IMR-90 (cell line): ENCODE data around the gene PRKAG1. TPM values are rescaled to one million over a fixed set of nuclear protein-coding genes. Genes with fewer than 3 reads are reported as not detected.

Source experiments
- ATAC-seq: fragments of 200-7000 bp; cut with Tn5 transposase; 2 replicates; pipeline ENCODE4 v1.9.1; 2020; ENCODE audit warnings: low read depth, mild to moderate bottlenecking, moderate library complexity
- BruUV-seq: library from RNA; stranded (reverse); fragments of 400-500 nt; replicated peaks from 2 replicates; lab custom pipeline; 2021; lab: Mats Ljungman, UMichigan
- CTCF ChIA-PET: fragments of 300-600 bp; formaldehyde crosslinking; extraction: SDS; loops from one replicate; lab custom pipeline; 2021; ENCODE audit warnings: antibody characterized with exemption; lab: Yijun Ruan, JAX
- POLR2A ChIA-PET: fragments of 300-600 bp; sonication (Branson Sonifier 250); formaldehyde crosslinking; loops from one replicate; lab custom pipeline; 2022; ENCODE audit warnings: antibody characterized with exemption; ENCODE audit not compliant: unreplicated experiment; lab: Charles Lee
- DNase-seq: peaks from one replicate; pipeline ENCODE4 v3.0.0; 2013
- H2AFZ ChIP-seq: replicated peaks from 2 replicates; pipeline ENCODE3; 2013; ENCODE audit warnings: low read length, mild to moderate bottlenecking; ENCODE audit not compliant: poor library complexity
- H2AK5ac ChIP-seq: 2 replicates; pipeline ENCODE4 v1.6.1; 2013; ENCODE audit warnings: low read depth, low read length, inconsistent platforms
- H2AK9ac ChIP-seq: replicated peaks from 2 replicates; pipeline ENCODE3; 2013; ENCODE audit warnings: mild to moderate bottlenecking, low read depth, low read length, moderate library complexity; ENCODE audit not compliant: poor library complexity
- H2BK120ac ChIP-seq: 2 replicates; pipeline ENCODE4 v1.6.1; 2013; ENCODE audit warnings: low read depth, low read length, inconsistent platforms
- H2BK15ac ChIP-seq: 3 replicates; pipeline ENCODE4 v1.6.1; 2013; ENCODE audit warnings: low read depth, low read length, inconsistent platforms
- H2BK20ac ChIP-seq: 2 replicates; pipeline ENCODE4 v1.6.1; 2013; ENCODE audit warnings: low read depth, mild to moderate bottlenecking, inconsistent platforms, low read length, moderate library complexity
- H2BK5ac ChIP-seq: 2 replicates; pipeline ENCODE4 v1.6.1; 2013; ENCODE audit warnings: mild to moderate bottlenecking, low read depth, low read length, inconsistent platforms; ENCODE audit not compliant: poor library complexity, severe bottlenecking
- H3K14ac ChIP-seq: replicated peaks from 2 replicates; pipeline ENCODE4 v1.6.1; 2013; ENCODE audit warnings: low read depth, low read length, inconsistent platforms
- H3K18ac ChIP-seq: 2 replicates; pipeline ENCODE4 v1.6.1; 2013; ENCODE audit warnings: low read depth, low read length, control low read depth
- H3K23ac ChIP-seq: 2 replicates; pipeline ENCODE4 v1.6.1; 2013; ENCODE audit warnings: low read depth, low read length, inconsistent platforms
- H3K27ac ChIP-seq: 2 replicates; pipeline ENCODE4 v1.5.1; 2013; ENCODE audit warnings: mild to moderate bottlenecking, control low read depth, low read length; ENCODE audit not compliant: insufficient read depth
- H3K27me3 ChIP-seq: 2 replicates; pipeline ENCODE4 v1.6.1; 2013; ENCODE audit warnings: low read length; ENCODE audit not compliant: control insufficient read depth, insufficient read depth
- H3K36me3 ChIP-seq: 2 replicates; pipeline ENCODE4 v1.6.1; 2013; ENCODE audit warnings: low read length, mixed read lengths; ENCODE audit not compliant: control insufficient read depth, insufficient read depth
- H3K4ac ChIP-seq: 2 replicates; pipeline ENCODE4 v1.6.1; 2013; ENCODE audit warnings: low read depth, low read length, inconsistent platforms
- H3K4me1 ChIP-seq: 2 replicates; pipeline ENCODE4 v1.6.1; 2013; ENCODE audit warnings: low read length, mixed read lengths; ENCODE audit not compliant: control insufficient read depth, insufficient read depth
- H3K4me2 ChIP-seq: 2 replicates; pipeline ENCODE4 v1.6.1; 2013; ENCODE audit warnings: low read depth, mild to moderate bottlenecking, control low read depth, low read length, moderate library complexity
- H3K4me3 ChIP-seq: 2 replicates; pipeline ENCODE4 v1.5.1; 2013; ENCODE audit warnings: low read depth, mild to moderate bottlenecking, control low read depth, low read length, moderate library complexity; ENCODE audit not compliant: insufficient read depth
- H3K56ac ChIP-seq: 2 replicates; pipeline ENCODE4 v1.6.1; 2013; ENCODE audit warnings: low read length, inconsistent platforms; ENCODE audit not compliant: insufficient read depth; ENCODE audit errors: extremely low read depth
- H3K79me1 ChIP-seq, 2 experiments: 2 replicates each; pipeline ENCODE4 v1.6.1; 2013; ENCODE audit warnings: low read length in 2 of 2, inconsistent platforms in 1 of 2, low read depth in 1 of 2
- H3K9ac ChIP-seq: 2 replicates; pipeline ENCODE4 v1.6.1; 2013; ENCODE audit warnings: low read depth, low read length, control low read depth
- H3K9me1 ChIP-seq: 2 replicates; pipeline ENCODE4 v1.6.1; 2013; ENCODE audit warnings: low read length, inconsistent platforms; ENCODE audit not compliant: insufficient read depth
- H3K9me3 ChIP-seq: 2 replicates; pipeline ENCODE4 v1.6.1; 2013; ENCODE audit warnings: low read length; ENCODE audit not compliant: control insufficient read depth, insufficient read depth
- H4K20me1 ChIP-seq: 2 replicates; pipeline ENCODE4 v1.6.1; 2013; ENCODE audit warnings: low read length, inconsistent platforms; ENCODE audit not compliant: insufficient read depth
- H4K5ac ChIP-seq: 2 replicates; pipeline ENCODE4 v1.6.1; 2013; ENCODE audit warnings: mild to moderate bottlenecking, low read depth, low read length, control low read depth
- H4K8ac ChIP-seq, 2 experiments: 2 replicates each; pipeline ENCODE4 v1.6.1; 2013; ENCODE audit warnings: low read depth in 2 of 2, low read length in 2 of 2, control low read depth in 1 of 2, inconsistent platforms in 1 of 2
- H4K91ac ChIP-seq: 2 replicates; pipeline ENCODE4 v1.6.1; 2013; ENCODE audit warnings: low read depth, low read length, inconsistent platforms; ENCODE audit not compliant: insufficient read depth
- CTCF ChIP-seq: conservative IDR thresholded peaks from 2 replicates; pipeline ENCODE4 v1.5.1; 2012; ENCODE audit warnings: mild to moderate bottlenecking, low read depth, low read length, improper control_type of control experiment
- MAFK ChIP-seq: IDR thresholded peaks from 2 replicates; pipeline ENCODE4 v1.6.1; 2012; ENCODE audit warnings: low read depth, low read length, improper control_type of control experiment
- MXI1 ChIP-seq: IDR thresholded peaks from 2 replicates; pipeline ENCODE4 v1.6.1; 2012; ENCODE audit warnings: low read depth, mild to moderate bottlenecking, low read length, moderate library complexity, borderline replicate concordance
- WGBS, 2 experiments: methylation state at CpG; one replicate each; pipeline versions ENCODE4 v1.1.5 to v1.1.7; 2013; ENCODE audit warnings: missing lambda C conversion rate in 2 of 2; ENCODE audit not compliant: insufficient read length in 1 of 2; ENCODE audit errors: extremely low coverage in 2 of 2; 5-methylcytosine and 5-hydroxymethylcytosine counted together
- dilution Hi-C: fragments of 300-500 bp; cut with HindIII; formaldehyde crosslinking; loops from one replicate; pipeline ENCODE4 v1.14.3; 2018; ENCODE audit warnings: low sequenced_read_pairs; ENCODE audit not compliant: unreplicated experiment
- in situ Hi-C: fragments of 300-500 bp; cut with MboI; formaldehyde crosslinking; loops from 3 replicates; pipeline ENCODE4 v1.14.3; 2019; ENCODE audit warnings: low sequenced_read_pairs, inconsistent platforms, mixed read lengths
- intact Hi-C: fragments of 100-400 bp; cut with micrococcal nuclease; formaldehyde crosslinking; loops from 2 replicates; pipeline ENCODE4 v1.10.0; 2022
- polyA plus RNA-seq, 3 experiments: library from polyadenylated mRNA; depleted of rRNA; stranded (reverse); fragments of >200 nt; gene quantifications; 2 replicates each; pipeline ENCODE4 v1.2.3, GENCODE V29; 2012; ENCODE audit warnings: low replicate concordance in 1 of 3
- total RNA-seq: library from RNA; depleted of rRNA; stranded (reverse); fragments of >200 nt; gene quantifications from 2 replicates; pipeline ENCODE4 v1.2.3, GENCODE V29; 2012

Gene PRKAG1
- total and polyA plus RNA-seq, 2 of the 4 experiments (the other 2 are of a cell fraction), result 81.1 to 106 TPM

- no TSS peak for BruUV-seq
- peak overlapping the region; percentile 97 for H3K14ac ChIP-seq
- peak overlapping the region; percentile 92 for H3K27ac ChIP-seq
- peak overlapping the region; percentile 88 for H3K56ac ChIP-seq
- H4K91ac ChIP-seq, result peak overlapping the region; percentile 98
- H2BK120ac ChIP-seq, result peak overlapping the region; percentile 54; the same call in 1 of the 2 replicates
- ATAC-seq (peak; percentile 3), DNase-seq (no peak)
- H4K5ac ChIP-seq, result peak overlapping the region; percentile 97
- H2AK9ac ChIP-seq, result peak overlapping the region; percentile 93
- H3K18ac ChIP-seq, result peak overlapping the region; percentile 65
- H3K4me1 ChIP-seq, result peaks cover 3% of the 10 kb centered on the region
- in situ Hi-C loops, result no loop called here
- H2BK20ac ChIP-seq, result 0 out of 2 replicates have a peak overlapping the region, but pooled peaks have one; percentile 22
- peak overlapping the region; percentile 71 for H3K4me3 ChIP-seq
- ChIA-PET POLR2A (no interaction called here), CTCF (interaction anchor here (0.6 to 1.3 kb wide), 2 partner anchors 20 to 224 kb away, joined by 3 read pairs; no protein-coding TSS in a partner anchor)
- dilution Hi-C loops, result no loop called here
- H3K4ac ChIP-seq, result peak overlapping the region; percentile 99
- peak overlapping the region; percentile 57; the same call in 1 of the 3 replicates for H2BK15ac ChIP-seq
- H3K79me1 ChIP-seq, result peaks cover 30 to 50% of the 10 kb centered on the region in 2 experiments
- H3K36me3 ChIP-seq, result peaks cover 29% of the 10 kb centered on the region
- H2AFZ ChIP-seq, result peak overlapping the region; percentile 93
- TF ChIP-seq CTCF (no peak), MAFK (peak; percentile 56; the same call in 1 of the 2 replicates), MXI1 (no peak)
- H3K23ac ChIP-seq, result peak overlapping the region; percentile 94
- peak overlapping the region; percentile 96 for H2AK5ac ChIP-seq
- peak overlapping the region; percentile 91 for H3K4me2 ChIP-seq
- H3K9me1 ChIP-seq, result peaks cover 4% of the 10 kb centered on the region
- no peaks in the 10 kb centered on the region for H3K27me3 ChIP-seq
- H3K9me3 ChIP-seq, result no peaks in the 10 kb centered on the region
- peaks cover 8% of the 10 kb centered on the region; the same call in 1 of the 2 replicates for H4K20me1 ChIP-seq
- peak overlapping the region; percentile 91 for H3K9ac ChIP-seq
- peak overlapping the region; percentile 100 for H4K8ac ChIP-seq
- no CpG with 5 or more reads among the region's 8 CpGs for WGBS, 2 experiments
- peak overlapping the region; percentile 93 for H2BK5ac ChIP-seq
- intact Hi-C loops, result no loop called here
These were observed 499 bp upstream of the PRKAG1 start for GRCh38 chr12:49019120-49019430.
